GM12891 (cell line): Measurements from ENCODE around the gene NUP62CL.

Experiments used
- DNase-seq: peaks from one replicate; pipeline ENCODE4 v3.0.0; 2011; ENCODE audit warnings: low spot score; ENCODE audit not compliant: insufficient read length
- FAIRE-seq: peaks from 2 replicates; lab custom pipeline; 2011; peaks lifted over from hg19 to GRCh38; lab: Jason Lieb, UNC
- PAX5 ChIP-seq: IDR thresholded peaks from 2 replicates; pipeline ENCODE4 v1.6.1; 2011; ENCODE audit warnings: low read length, moderate library complexity, mild to moderate bottlenecking; ENCODE audit not compliant: insufficient read depth, severe bottlenecking
- POLR2A ChIP-seq: IDR thresholded peaks from 2 replicates; pipeline ENCODE4 v1.6.1; 2011; ENCODE audit warnings: low read depth, low read length, control low read depth
- POLR2AphosphoS5 ChIP-seq: IDR thresholded peaks from 2 replicates; pipeline ENCODE4 v1.6.1; 2011; ENCODE audit warnings: low read depth, low read length, control low read depth
- POU2F2 ChIP-seq: IDR thresholded peaks from 2 replicates; pipeline ENCODE4 v1.6.1; 2011; ENCODE audit warnings: low read depth, mild to moderate bottlenecking, control low read depth, low read length, moderate library complexity
- SPI1 ChIP-seq: IDR thresholded peaks from 2 replicates; pipeline ENCODE4 v1.6.1; 2011; ENCODE audit warnings: low read depth, low read length, control low read depth
- TAF1 ChIP-seq: IDR thresholded peaks from 2 replicates; pipeline ENCODE4 v1.6.1; 2011; ENCODE audit warnings: low read depth, low read length, control low read depth

The NUP62CL gene

GRCh38 chrX:107135965-107136307 is 70.3 kb downstream of the NUP62CL start:
- DNase-seq (no peak), FAIRE-seq (no peak)
- TF ChIP-seq SPI1 (no peak), PAX5 (no peak), TAF1 (no peak), POU2F2 (no peak), POLR2AphosphoS5 (no peak), POLR2A (no peak)

DNA sequence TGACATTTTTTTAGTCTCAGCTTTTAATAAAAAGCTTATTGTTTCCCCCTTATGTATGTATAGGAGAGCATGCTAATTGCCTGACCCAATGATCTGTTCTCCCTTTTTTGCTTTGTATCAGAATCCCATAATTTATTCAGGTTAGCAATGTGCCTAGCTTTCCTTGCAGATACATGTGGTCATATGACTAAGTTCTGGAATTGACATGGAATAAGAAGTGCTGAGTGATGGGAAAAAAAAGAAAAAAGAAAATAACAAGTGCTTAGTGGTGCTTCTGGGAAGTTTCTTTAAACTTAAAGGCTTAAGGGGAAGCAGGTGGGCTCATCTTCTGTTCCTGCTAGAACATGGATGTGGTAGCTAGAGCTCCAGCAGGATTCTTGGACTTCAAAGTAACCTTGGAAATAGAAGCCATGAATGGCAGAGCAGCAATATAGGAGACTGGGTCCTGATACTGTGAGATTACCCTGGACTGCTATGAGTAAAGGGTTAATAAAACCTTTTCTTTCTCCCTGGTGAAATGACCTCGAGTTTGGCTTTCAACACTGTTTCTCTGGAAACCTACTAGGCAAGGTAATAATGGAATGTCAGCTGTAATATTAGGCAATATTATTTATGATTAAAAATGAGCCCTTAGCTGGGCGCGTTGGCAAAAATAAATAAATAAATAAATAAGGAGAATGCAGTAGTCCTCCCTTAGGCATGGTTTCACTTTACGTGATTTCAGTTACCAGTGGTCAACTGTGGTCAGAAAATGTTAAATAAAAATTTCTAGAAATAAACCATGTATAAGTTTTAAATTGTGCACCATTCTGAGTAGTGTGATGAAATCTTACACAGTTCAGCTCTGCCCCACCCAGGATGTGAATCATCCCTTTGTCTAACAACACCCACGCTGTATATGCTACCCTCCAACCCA is 70.9 kb downstream of the NUP62CL start:
- no peak for TF ChIP-seq TAF1
- TF ChIP-seq POLR2A = no peak
- no peak for TF ChIP-seq PAX5
- TF ChIP-seq POU2F2 = no peak
- TF ChIP-seq POLR2AphosphoS5 = no peak
- TF ChIP-seq SPI1 = no peak
- FAIRE-seq (peak; percentile 26), DNase-seq (no peak)

- DNase-seq (no peak), FAIRE-seq (no peak)
- TF ChIP-seq POLR2A (no peak), POLR2AphosphoS5 (no peak), PAX5 (no peak)
Measured at GRCh38 chrX:107123750-107124149, 82.5 kb downstream of the NUP62CL start.

- DNase-seq (no peak), FAIRE-seq (peak; percentile 59)
- TF ChIP-seq PAX5 = no peak
- no peak for TF ChIP-seq POU2F2
- no peak for TF ChIP-seq SPI1
- TF ChIP-seq POLR2AphosphoS5 = no peak
- TF ChIP-seq TAF1 = no peak
- no peak for TF ChIP-seq POLR2A
Measured at GRCh38 chrX:107119283-107119682, 87.0 kb downstream of the NUP62CL start.

DNA sequence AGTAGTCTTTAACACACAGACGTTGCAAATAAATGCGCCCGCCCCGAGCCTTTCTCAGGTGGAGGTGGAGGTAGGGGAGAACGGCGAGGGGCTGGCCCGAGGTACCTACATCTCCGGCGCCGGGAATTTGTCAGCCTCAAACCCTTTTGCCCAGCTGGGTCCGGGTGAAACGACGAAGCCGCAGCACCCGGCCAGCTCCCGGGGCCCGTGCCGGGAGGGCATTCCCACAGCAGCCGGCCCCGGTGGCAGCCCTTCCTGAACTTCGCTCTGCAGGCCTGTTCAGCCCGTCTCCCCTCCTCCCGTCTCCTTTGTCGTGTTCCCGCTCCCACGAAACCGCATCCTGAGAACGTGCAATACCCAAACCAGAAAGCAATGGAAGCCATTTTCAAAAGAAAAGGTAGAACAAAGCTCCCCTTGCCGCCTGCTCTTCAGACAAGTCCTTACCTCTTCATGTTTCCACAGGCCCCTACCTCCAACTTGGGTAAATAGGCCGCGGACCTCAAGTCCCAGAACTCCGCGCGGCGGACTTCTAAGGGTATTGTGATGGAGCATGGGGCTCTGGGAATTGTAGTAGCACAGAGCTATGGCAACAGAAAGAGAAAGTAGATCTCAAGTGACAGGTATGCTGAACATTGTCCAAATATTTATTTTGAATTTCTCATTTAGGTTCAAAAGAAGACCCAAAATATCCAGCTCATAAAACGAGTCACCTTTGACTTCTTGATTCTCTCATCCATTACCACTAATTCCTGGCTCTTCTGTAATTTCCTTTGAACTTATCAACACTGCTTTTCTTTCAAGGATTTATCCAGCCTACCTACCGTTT is 87.7 kb downstream of the NUP62CL start, which contains the start of gene RBM41:
TSS of gene RBM41 (minus strand) at position 501 of the 826 bp plus-strand sequence. CDS start at position 452, 49 bp downstream.
- DNase-seq = peak; percentile 9
- TF ChIP-seq PAX5 (no peak), POLR2A (no peak)
- FAIRE-seq = peak; percentile 92

- TF ChIP-seq PAX5 (no peak), POU2F2 (no peak), SPI1 (peak; percentile 60), POLR2AphosphoS5 (no peak)
- no peak for DNase-seq
- no peak for FAIRE-seq
Measured at GRCh38 chrX:107117993-107118321, 88.3 kb downstream of the NUP62CL start.

- TF ChIP-seq POLR2A = no peak
- no peak for TF ChIP-seq TAF1
- no peak for TF ChIP-seq POLR2AphosphoS5
- TF ChIP-seq SPI1 = no peak
- no peak for TF ChIP-seq POU2F2
- TF ChIP-seq PAX5 = no peak
- DNase-seq (no peak), FAIRE-seq (no peak)
Measured at GRCh38 chrX:107107459-107107858, 98.8 kb downstream of the NUP62CL start.

DNA sequence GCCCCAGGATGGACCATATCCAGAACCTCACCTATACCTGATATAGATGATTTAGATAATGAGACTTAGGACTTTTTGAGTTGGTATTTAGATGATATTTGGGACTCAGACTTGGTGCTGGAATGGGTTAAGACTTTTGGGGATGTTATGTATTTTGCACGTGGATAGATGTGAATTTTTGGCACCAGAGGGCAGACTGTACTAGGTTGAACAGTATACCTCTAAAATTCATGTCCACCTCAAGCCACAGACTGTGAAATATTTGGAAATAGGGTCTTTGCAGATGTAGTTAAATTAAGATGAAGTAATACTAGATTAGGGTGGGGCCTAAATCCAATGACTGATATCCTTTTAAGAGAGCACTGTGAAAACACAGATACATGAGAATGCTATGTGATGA is 103.3 kb downstream of the NUP62CL start:
- DNase-seq (no peak), FAIRE-seq (no peak)
- TF ChIP-seq PAX5 (no peak), POLR2AphosphoS5 (no peak), TAF1 (no peak), POU2F2 (no peak), POLR2A (no peak), SPI1 (no peak)

GRCh38 chrX:107076158-107076557 is 130.1 kb downstream of the NUP62CL start:
- TF ChIP-seq TAF1 (no peak), POLR2A (no peak), POLR2AphosphoS5 (no peak), SPI1 (no peak), PAX5 (no peak), POU2F2 (no peak)
- FAIRE-seq = peak; percentile 55
- DNase-seq = no peak
